GM18858 (cell line): ENCODE results near the gene ELMO1.

Source experiments
- ATAC-seq: cut with Tn5 transposase; IDR thresholded peaks from one replicate; pipeline ENCODE4 v1.9.1; 2021; ENCODE audit not compliant: unreplicated experiment

ELMO1 gene

DNA sequence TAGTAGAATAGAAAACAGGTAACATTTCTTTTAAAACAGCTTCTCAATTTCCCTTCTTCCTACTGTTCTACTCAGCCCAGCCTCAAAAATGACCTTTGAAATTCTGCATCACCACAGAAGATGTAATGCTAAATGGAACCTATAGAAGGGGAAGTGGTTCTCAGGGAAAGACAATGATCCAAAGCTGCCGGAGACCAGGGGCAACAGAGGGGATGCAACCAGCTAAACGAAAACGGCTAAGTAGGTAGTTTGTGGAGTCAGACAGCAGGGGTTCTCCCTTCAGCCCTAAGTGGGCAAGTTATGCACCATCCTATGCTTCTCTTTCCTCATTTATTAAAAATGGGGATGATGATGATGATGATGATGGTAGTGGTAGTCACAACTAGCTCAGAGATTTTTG, 214.3 kb downstream of the ELMO1 start:
- no peak for ATAC-seq

DNA sequence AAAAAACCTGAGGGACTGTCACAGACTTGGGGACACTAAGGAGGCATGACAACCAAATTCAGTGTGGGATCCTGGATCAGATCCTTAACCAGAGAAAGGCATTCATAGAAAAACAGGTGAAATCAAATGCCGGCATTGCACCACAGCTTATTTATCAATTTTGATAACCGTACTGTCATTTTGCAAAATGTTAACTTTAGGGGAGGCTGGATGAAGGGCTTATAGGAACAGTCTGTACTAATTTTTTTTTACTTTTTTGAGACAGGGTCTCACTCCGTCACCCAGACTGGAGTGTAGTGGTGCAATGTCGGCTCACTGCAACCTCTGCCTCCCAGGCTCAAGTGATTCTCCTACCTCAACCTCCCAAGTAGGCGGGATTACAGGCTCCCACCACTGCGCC, 217.1 kb downstream of the ELMO1 start:
- ATAC-seq = no peak

DNA sequence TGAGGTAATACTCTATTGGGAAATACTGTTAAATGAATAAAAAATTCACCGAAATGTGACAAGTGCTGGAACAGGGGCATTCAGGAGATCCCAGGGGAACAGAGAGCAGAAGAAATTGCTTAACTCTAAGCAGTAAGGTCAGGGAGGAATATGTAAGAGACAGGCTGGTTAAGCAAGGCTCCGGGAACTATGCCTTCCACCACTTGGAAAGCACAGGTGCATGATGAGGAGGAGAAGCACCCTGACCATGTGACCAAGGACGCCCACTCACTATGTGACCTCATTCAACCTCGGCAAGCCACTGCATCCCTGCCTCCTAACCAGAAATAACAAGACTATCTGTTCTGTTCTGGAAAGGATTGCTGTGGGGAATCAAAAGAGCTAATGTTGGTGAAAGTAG, 218.4 kb downstream of the ELMO1 start:
- ATAC-seq = no peak

DNA sequence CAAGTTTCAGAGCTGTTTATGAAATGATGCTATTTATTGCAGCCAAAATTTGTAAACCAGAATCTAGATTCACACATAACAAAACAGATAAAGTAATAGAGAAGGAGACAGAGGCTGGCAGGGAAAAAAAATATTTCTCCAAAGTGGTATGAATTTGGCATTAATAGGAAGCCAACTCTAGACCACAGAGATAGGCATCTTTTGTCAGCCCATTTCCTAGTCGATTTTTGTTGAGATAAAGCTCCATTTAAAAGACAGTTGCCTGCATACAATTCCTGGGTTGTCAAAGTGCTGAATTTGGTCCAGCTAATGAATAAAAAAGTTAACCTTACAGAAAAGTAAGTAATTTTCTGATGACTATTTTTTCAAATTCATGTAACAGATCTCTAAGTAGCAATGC, 219.3 kb downstream of the ELMO1 start:
- ATAC-seq = no peak

DNA sequence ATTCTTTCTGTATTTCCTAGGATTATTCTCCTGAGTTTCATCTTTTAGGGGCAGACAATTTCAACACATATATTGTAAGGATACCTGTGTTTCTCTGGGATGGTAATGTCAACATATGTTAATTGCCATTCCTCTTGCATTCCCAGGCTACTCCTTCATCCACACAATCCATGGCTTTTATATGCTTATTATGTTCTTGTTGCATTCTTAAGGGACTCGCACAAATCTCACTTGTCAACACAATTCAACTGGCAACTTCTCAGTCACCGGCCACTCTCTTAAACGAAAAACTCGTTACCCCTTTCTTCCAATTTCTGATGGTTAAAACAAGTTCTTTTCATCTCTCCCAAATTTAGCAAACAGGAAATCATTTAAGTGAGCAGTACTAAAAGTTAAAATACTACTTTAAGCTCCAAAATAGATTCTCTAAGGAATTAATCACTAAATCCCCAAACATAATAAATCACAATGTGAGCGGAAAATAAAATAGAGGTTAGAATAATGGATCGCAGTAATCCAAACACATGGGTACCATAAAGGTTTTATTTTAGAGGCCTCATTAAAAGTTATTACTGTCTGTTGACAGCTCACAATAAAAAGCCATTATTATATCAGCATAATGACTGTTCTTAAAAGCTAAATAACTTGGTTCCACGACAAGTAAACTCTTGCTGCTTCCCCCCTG, 223.2 kb downstream of the ELMO1 start:
- ATAC-seq = no peak

DNA sequence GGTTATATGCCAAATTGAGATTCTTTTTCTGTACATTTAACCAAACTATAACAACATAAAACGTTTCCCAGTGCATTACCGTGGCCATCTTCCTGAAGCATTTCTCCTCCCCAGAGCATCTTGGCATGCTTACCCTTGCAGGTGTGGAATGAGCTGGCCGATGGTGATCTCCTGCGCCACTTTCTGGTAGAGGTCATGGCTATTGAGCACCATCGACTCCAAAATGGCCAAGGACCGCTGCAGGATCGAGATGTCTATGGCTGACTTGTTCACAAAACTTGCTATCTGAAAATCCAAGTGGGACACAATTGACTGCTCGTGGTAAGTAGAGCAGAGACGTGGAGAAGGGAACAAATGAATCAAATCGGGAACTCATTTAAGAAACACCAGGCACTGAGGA, 223.9 kb downstream of the ELMO1 start:
- no peak for ATAC-seq

DNA sequence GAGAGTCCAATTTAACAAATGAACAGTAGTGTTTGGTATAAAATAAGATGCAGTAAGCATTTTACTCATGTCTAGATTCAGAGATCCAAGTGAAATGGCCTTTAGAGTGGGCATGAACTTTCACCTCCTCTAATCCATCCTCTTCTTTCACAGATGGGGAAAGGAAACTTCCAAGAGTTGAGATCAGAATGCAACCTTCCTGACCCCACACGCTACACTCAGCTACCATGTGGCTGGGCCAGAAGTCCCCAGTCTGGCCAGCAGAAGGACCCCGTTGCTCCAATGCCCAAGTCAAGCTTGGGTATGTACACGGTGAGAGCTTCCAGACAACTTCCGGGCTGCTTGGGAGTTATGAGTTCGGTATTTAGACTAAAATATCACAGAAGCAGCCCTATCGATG, 228.0 kb downstream of the ELMO1 start:
- no peak for ATAC-seq

DNA sequence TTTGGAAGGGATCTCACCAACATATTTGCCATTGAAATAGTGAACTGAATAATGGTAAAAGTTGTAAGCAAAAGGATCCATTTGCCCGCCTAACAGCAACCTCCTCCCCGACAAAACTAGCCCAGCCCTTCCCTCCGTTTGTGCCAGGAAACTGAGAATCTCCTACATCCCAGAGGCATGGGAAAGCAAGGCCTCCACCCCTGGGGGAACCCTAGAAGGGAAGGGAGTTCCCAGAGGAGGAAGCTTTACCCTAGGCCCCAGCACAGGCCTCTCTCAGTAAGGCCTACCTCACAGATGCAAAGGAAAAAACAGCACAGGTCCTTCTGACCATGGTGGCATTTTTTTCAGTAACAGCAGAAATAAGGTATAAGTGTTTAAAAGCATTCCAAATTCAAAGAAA, 229.7 kb downstream of the ELMO1 start:
- ATAC-seq = no peak

DNA sequence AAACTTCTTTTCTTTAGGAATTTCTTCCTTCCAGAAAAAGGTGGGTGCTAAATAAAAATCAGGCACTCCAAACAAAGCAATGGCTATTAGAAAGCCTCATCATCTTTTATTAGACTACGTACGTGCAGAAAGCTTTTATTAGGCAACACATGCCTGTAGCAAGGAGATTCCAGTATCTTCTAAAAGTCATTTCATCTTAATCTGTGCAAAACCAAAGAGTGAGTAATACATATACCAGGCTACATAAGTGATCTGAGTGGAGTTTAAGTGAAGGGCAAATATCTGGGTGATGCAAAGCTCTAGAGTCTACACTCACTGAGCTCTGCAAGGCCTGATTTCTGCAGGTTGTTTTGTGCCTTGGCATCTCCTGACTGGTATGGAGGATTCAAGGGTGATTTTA, 231.7 kb downstream of the ELMO1 start:
- no peak for ATAC-seq

DNA sequence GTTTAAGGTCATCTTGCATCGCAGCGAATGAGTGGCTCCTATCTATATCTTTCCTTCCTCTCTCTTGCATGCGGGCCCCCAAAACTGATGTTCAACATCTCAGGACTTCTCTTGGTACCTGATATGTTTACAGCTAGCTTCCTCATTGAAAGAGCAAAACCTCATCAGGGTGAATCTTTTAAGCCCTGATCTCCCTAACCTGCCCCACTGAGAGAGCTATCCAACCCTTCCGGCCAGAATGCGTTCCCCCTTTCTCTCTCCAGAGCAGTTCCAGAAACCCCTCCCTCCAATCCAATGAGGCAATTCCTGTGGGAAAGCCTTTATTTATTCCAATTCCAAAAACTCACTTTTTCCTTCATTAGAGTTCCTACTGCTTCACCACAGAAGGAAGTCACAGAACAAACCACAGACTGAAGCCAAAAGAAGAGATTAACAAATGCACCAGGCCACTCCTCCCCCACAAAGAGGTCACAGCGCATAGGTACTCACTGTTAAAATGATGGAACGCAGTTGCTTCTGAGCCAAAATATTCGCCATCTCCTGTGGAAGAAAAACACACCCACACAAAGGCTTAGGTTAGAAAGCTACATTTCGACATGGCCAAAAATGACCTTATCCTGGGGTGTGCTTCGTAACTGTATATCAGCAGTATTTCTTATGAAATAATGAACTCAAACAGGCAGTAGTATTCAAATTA, 232.4 kb downstream of the ELMO1 start:
- ATAC-seq = no peak

DNA sequence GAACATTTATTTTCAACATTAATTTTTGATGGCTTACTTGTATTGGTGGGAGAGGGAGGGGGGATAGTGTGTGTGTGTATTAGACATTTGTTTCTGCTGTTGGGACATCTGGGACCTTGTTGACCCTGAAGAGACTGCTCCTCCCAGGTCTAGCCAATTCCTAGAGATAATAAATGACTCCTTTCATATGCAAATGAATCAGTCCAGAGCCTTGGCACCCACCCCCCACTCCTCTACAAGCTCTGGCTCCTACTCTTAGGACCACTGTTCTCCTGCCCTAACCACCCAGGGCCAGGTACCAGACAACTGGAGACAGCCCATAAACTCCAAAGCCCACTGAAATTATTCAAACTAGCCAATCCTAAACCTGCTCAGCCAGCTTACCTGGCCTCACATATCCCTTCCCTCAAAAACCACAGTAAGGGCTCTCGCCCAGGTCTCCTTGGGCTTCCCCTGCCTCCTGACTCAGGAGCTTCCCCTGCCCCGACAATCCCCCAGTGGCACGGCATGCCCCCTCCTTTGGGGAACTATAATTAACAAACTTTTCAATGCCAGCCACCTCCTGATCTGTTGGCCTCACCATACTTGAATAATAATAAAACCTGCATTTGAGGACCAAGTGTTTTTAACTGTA, 233.3 kb downstream of the ELMO1 start:
- ATAC-seq = no peak

DNA sequence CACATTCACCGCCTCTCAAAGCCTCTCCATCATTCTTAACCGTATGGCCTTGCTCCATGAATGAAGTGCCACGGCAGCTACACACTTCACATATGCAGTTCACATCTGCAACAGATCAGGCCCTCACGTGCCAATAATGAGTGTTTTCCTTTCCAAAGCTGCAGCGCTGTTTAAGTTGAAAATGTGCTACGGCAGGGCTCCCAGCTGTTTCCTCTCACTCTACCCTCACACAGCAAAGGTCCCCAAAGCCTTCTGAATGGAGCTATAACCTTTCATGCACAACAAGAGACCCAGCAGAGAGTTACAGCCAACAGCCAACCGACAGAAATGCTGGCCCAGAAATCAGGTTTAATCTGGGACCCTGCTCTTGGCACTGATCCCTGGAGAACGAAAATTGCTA, 236.1 kb downstream of the ELMO1 start:
- ATAC-seq = no peak

DNA sequence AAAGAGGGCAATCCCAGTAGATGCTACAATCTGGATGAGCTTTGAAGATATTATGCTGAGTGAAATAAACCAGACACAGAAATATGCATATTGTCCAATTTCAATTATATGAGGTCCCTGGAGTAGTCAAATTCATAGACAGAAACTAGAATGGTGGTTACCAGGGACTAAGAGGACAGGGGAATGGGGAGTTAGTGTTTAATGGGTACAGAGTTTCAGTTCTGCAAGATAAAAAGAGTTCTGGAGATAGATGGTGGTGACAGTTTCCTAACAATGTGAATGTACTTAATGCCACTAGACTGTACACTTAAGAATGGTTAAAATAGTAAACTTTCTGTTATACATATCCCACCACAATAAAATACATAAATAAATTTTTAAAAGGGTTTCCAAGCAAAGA, 236.6 kb downstream of the ELMO1 start:
- peak; percentile 42 for ATAC-seq

DNA sequence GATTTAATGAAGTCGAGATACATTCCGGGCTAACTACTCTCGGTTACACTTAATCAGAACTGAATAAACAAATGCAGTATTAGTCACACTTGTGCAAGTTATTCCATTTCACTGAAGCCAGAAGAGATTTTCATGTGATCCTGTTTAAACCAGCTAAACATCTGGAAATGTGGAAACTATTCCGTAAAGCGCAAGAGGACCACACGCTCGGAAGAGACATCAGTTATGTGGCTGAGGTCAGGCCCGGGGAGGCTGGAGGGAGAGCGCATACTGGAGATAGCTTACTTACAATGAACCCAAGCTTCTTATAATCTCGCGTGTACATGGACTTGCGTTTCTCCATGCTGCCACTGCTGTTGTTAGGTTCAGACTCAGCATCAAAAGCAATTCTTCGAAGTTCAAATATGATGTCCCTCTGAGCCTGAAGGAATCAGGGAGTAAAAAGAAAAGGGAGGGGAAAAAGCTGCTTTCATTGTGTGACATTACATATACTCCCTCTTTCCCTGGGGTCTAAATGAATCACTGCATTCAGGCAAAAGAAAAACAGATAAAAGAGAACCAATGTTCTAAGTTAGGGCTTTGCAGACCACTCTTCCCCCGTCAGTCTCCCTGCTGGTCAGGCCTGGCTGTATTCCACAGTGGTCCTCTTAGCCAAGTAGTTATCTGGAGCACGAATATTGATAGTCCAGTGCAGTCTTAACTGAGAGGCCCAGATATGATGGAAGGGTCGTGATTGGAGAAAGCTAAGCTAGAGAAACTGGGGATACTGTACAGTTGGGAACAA, 237.4 kb downstream of the ELMO1 start:
- ATAC-seq = no peak

DNA sequence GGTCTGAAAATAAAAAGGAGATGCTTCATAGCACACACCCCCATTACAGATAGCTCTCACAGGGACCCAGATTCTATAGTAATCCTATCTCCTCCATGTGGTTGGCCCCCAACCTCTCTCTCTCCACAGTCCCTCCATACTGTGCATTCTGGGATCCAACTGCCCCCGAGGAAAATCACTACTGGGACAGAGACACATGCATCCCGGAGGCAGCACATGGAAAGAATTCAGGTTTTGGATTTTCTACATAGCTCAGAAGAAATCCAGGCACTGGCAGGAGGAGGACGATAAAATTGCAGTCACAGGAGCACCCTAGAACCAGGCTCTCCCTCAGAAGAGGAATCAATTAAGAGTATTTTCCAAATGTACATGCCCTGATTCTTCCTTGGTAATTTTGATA, 239.5 kb downstream of the ELMO1 start:
- no peak for ATAC-seq

DNA sequence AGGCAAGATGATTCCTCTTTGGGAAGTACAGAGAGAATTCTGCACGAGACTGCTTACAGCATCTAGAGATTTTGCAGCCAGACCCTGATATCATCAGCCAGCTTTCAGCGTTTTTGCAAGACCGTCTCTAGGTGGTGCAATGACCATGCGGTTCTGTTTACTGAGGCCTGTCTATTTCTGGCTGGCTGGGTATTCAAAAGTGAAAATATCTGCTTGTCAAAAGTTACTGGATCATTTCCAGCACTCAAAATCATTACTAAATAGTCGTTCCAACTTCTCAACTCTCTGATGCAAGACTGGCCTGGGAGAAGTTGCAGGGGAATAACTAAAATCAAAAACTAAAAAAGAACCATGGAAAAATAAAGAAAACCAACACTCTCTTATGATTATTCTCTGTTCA, 240.1 kb downstream of the ELMO1 start:
- ATAC-seq = peak; percentile 76

DNA sequence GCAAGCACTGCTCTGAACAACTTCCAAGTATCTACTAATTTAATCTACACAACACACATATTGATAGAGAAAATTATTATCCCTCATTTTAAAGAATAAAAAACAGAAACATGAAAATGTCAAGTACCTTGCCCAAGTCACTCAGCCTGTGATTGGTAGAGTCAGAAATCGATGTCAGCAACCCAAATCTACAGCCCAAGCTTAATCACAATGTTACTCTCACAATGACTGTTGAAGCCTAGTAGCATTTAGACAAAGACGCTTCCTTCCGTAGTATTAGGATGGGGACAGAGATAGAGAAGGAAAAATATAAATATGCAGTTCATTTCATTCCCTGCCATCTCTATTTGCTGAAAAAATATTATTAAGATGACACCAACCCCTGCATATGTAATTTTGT, 242.5 kb downstream of the ELMO1 start:
- ATAC-seq = no peak

DNA sequence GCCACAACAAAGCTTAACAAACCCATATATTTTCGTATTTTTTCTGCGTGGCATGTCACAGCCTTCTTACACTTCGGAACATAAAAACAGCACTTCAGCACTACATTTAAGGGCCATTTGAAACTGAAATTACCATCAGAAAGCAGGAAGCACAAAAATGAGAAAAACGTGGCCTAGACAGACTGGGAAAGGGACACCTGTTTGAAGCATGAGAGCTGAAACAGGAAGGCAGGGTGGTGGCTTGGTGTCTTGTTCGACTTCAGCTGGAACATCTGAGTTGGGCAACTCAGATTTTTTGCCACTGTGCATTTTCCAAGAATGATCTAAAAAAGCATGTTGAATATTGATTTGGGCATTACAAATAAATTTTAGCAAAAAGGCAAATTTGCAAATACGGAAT, 243.2 kb downstream of the ELMO1 start:
- no peak for ATAC-seq

DNA sequence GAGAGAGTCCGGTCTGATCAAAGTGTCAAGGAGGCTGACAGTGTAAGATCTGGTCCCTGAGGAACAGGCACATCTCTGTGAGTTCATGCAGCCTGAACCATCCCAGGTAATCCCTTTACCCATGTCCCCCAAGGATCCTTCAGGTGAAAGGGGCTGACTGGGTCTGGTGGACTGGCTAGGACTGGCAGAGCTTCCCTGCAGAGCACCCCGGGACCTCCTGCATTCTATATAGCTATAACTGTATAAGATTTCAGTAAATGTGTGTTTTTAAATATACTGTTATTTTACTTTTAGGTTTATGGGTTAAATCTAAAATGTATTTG, 246.8 kb downstream of the ELMO1 start:
- no peak for ATAC-seq

DNA sequence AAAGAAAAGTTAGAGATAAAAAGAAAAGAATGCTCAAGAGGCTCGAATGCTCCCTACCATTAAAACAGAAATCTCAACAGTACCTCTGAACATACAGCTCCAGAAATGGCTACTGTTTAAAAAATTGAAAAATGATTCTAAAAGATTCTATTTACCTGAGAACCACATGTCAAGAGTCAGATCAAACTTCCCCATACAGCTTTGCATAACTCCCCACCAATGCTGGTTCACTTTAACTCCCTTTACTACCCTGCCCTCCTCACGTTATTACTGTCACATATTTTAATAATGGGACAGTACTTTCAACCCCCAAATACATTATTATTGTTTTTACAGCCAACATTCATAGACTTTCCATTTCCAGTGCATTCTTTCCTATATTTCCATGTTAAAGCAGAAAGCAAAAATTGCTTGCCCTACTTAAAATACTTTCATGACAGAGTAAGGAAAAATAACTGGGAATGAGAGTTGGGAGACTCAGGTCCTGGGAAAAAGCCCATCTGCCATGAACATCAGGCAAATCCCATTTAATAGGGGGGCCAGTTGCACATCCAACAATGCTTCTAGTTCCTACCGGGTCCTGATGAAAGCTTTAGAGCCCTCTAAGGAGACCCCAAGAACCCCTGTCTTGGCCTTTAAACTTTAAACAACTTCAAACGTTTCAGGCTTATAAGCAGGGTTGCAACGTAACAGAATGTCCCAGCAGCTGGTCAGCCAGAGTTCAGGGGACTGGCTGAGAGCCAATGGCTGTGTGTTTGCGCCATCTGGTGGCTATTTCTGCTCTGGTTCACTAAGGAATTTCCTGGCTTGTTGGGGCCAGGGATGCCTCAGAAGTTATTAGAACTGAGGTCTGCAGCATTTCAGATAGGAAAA, 247.4 kb downstream of the ELMO1 start:
- ATAC-seq = peak; percentile 52

DNA sequence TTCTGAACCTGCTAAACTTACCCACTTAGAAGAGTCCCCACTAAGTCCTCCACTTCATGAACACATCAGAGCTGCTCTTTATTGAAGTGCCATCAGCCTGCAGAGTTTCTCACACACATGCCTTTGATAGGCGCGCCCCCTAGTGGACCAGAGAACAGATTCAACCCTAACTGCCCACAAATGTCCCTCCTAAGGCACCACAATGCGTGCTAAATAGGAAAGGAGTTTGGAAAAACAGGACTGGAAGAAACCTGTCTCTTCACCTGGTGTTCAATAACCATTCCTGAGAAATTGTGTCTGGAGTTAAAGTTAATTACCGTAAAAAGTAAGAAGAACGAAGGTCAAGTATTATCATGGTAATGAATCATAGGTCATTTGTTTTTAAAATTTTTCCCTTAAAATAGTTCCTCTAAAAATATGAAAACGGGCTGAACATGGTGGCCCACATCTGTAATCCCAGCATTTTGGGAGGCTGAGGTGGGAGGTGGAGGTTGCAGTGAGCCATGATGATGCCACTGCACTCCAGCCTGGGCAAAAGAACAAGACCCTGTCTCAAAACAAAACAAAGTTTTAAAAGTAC, 249.7 kb downstream of the ELMO1 start:
- peak; percentile 45 for ATAC-seq
